Stimulated activated CD8-positive, alpha-beta memory T cell treated with anti-CD3 and anti-CD28 coated beads, Interleukin-4, amount 100 ng/mL, for 48 hours (primary cell): ENCODE data around the gene DDX51.

Experiments used
- DNase-seq: peaks from one replicate; pipeline ENCODE4 v3.0.0-alpha.2; 2020

DDX51 gene

GRCh38 chr12:132166801-132167591, 22.9 kb upstream of the DDX51 start:
- no peak for DNase-seq

- DNase-seq, result no peak
Measured at GRCh38 chr12:132166093-132166492, 22.0 kb upstream of the DDX51 start.

GRCh38 chr12:132165584-132165983, 21.5 kb upstream of the DDX51 start:
- no peak for DNase-seq

- no peak for DNase-seq
Measured at GRCh38 chr12:132164426-132164825, 20.3 kb upstream of the DDX51 start.

GRCh38 chr12:132163911-132164288, 19.8 kb upstream of the DDX51 start:
- DNase-seq, result no peak

GRCh38 chr12:132163041-132163910, 19.2 kb upstream of the DDX51 start:
- DNase-seq, result no peak

- DNase-seq, result no peak
Measured at GRCh38 chr12:132162508-132163031, 18.5 kb upstream of the DDX51 start.

GRCh38 chr12:132161796-132162507, 17.8 kb upstream of the DDX51 start:
- DNase-seq, result no peak

GRCh38 chr12:132161036-132161781, 17.1 kb upstream of the DDX51 start:
- DNase-seq, result no peak

GRCh38 chr12:132160601-132161035, 16.5 kb upstream of the DDX51 start:
- no peak for DNase-seq

- DNase-seq, result no peak
Measured at GRCh38 chr12:132160016-132160415, 15.9 kb upstream of the DDX51 start.

GRCh38 chr12:132159555-132160003, 15.5 kb upstream of the DDX51 start:
- no peak for DNase-seq

GRCh38 chr12:132158677-132159554, 14.8 kb upstream of the DDX51 start:
- DNase-seq, result no peak

GRCh38 chr12:132157733-132158409, 13.8 kb upstream of the DDX51 start:
- DNase-seq, result no peak

- no peak for DNase-seq
Measured at GRCh38 chr12:132156573-132157325, 12.6 kb upstream of the DDX51 start.

GRCh38 chr12:132155771-132156572, 11.9 kb upstream of the DDX51 start:
- no peak for DNase-seq

GRCh38 chr12:132154941-132155770, 11.0 kb upstream of the DDX51 start:
- DNase-seq, result no peak

GRCh38 chr12:132154341-132154761, 10.2 kb upstream of the DDX51 start:
- DNase-seq, result no peak
